ENCODE measurements around the gene CD209. TPM values are rescaled to one million over a fixed set of nuclear protein-coding genes. Genes with fewer than 3 reads are reported as not detected.

Gene CD209
- total RNA-seq, 2 donors from 2014 or later, result not detected

DNA sequence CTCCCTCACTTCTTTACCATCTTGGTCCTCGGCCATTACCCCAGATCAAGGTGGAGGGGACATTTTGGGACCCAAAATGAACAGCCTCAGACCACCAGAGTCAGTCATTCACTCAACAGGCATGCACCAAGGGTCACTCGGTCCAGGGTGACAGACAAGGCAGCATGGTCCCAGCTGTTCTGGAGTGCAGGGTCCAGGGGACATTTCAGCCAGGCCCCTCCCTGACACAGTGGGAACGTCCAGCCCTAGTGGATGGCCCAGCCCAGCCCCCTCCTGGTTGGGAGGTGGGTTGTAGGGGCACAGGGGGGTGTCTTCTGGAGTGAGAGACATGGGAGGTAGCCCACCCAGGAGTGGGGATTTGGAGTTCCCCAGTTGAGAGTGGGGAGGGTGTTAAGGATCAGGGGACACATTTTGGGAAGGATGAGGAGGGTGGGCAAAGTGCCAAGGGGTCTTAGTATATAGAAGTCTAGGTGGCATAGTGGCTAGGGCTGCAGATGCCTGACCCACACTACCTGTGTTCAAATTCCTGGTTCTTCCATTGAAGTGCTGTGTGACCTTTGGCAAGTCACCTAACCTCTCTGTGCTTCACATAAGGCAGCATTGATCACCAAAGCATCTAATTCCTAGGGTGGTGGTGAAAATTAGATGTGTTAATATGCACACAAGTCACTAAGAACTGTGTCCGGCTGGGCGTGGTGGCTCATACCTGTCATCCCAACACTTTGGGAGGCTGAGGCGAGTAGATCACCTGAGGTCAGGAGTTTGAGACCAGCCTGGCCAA, 42.9 kb downstream of the CD209 start:
- no peak for ATAC-seq
- Mint-ChIP-seq H3K9me3 (no peaks in the 10 kb centered on the region), H3K36me3 (no peaks in the 10 kb centered on the region), H3K27ac (no peak overlapping the region)
- no peak for DNase-seq (ENCODE audit: low spot score in 2 of 2)

DNA sequence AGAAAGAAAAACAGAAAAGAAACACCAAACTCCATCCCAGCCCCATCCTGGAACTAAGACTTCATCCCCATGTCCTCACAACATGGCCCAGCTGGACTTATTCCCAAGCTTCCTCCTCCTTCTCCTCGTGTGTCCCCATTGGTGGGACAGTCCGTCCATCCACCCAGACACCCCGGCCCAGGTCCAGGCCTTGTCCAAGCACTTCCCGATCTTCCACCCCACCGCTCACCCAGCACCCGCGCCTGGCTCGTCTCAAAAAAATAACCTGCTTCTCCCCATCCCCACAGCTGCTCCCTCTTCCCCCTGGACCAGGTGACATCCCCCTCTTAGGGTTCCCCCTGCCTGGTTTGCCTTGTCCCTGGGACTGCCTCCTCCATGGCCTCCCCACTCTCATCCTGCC, 44.0 kb downstream of the CD209 start:
- no peaks in the 10 kb centered on the region for H3K36me3 Mint-ChIP-seq
- no peak overlapping the region for H3K27ac Mint-ChIP-seq
- DNase-seq (ENCODE audit: low spot score in 2 of 2), result no peak

DNA sequence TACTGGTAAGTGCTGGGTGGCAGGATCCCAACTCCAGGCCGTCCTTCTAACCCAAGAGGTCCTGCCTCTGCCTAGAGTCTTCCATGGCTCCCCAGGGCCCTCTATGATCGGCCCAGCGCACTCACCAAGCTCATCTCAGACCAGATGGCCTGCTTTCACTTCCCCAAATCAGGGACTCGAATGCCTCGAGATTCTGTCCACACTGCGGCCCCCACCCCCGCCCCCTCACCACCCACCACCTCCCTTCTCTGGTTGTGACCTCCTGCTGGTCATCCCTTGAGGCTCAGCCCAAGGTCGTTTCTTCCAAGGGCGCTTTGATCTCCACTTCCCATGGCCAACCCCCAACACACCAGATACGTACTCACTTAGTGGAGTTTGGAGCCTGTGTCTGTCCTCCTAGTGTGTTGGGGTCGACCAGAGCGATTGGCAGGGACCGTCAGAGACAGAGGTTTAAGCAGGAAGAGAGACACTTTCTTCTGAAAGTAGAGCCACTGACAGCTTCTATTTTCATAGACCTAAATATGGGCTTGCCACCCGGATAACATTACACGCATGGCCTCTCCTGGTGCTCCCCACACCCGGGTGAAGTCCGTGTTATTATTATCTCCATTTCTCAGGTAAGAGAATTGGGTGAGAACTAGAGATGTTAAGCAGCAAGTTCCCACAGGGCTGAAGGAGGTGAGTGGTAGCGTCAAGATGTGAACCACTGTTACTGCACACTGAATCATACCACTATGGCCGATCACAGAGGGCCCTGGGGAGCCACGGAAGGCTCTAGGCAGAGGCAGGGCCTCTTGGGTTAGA, 45.5 kb downstream of the CD209 start, which contains the start of gene FCER2:
TSS of gene FCER2 (minus strand) at position 478 of the 804 bp plus-strand sequence. CDS start 2,371 bp downstream, outside the sequence.
- Mint-ChIP-seq H3K27ac (no peak within 1 kb of the TSS), H3K9me3 (no peaks in the 10 kb centered on the region), H3K36me3 (no peaks in the 10 kb centered on the region)
- DNase-seq (ENCODE audit: low spot score in 2 of 2) (no peak), ATAC-seq (no peak)

More for the DNA sequence above, 44.0 kb downstream of the CD209 start:
- no peak for ATAC-seq
- H3K9me3 Mint-ChIP-seq, result no peaks in the 10 kb centered on the region

DNA sequence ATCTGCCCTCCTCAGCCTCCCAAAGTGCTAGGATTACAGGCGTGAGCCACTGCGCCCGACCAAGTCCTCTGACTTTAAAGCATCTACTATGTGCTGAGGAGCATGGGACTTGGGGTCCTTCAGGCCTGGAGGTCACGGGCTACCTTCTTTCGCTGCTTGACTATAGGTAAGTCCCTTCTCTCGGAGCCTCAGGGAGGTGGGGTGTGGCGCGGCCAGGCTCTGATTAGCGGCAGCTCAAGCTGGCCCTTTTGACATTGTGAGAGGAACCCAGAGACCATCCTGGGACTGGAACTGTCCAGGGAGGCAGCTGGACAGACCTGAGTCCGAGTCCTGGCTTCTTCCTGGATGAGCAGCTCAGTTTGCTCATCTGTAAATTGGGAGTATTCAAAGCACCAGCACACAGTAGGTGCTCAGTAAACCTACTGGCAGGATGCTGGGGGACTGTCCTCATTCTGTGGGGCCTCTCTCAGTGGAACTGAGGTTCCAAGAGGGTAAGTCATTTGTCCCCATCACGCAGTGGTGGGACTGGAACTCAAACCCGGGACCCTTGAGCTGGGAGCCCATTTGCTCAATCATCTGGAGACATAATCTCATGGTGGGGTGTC, 46.2 kb downstream of the CD209 start:
- Mint-ChIP-seq H3K9me3 (no peaks in the 10 kb centered on the region), H3K27ac (no peak overlapping the region), H3K36me3 (no peaks in the 10 kb centered on the region)
- DNase-seq (ENCODE audit: low spot score in 2 of 2) (no peak), ATAC-seq (no peak)

DNA sequence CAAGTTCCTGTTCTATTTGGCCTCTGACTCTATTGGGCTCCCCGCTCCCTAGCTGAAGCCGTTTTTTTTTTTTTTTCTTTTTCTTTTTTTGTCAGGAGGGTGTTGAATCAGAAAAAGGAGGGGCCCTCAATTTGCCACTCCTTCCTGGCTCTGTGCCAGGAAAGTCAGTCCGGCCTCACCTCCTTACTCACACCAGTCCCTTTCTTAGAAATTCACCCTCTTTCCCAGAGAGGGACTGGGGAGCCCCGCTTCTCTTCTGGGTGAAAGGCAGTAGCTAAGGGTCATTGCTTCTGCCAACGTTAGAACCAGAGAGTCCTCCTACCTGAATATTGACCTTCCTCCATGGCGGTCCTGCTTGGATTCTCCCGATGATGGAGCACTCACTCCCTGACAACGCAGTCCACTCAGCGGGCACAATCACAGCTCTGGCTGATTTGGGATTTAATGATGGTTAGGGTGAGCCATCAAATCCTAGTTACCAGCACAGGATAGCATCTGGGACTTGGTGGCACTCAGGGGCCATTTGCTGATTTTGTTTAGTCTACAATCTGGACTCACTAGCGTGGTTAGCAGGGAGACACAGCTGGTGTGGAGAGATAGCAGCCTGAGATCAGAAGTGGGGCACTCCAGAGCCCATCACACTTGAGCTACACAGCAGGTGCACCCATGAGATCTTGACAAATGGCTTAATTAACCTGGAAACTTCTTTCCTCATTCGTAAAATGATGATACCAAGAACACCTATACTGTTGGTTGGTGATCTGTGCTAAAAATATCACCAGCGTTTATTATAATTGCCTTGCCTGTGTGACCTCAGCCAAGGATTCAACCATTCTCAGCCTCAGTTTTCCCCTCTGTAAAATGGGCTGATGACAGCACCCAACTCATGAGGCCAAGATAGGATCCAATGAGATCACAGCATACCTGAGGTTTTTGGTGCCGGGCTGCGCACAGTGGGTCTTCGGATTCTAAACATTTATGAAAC, 47.6 kb downstream of the CD209 start:
- ATAC-seq, result peak; percentile 80 to 81
- H3K27ac Mint-ChIP-seq, result peak overlapping the region; percentile 8 to 23
- DNase-seq (ENCODE audit: low spot score in 2 of 2), result peak in 1 of 2 donors; percentile 41
- H3K36me3 Mint-ChIP-seq, result no peaks in the 10 kb centered on the region
- no peaks in the 10 kb centered on the region for H3K9me3 Mint-ChIP-seq

DNA sequence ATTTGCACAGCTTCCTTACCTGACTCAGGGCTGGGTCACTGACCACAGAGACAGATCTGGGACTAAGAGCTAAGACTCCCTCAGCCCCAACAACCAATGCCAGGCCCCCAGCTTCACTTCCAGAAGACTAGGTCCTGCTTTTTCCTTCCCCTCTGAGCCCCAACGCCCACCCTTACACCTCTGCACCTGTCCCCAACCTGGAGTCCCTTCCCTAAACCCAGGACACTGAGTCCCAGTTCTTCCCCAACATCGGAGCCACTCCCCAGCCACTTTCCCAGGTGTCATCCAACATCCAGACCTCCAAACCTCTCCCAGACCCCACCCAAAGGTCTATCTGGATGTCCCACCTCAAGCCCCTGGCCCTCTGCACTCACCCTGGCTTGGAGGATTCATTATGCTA, 48.3 kb downstream of the CD209 start:
- H3K9me3 Mint-ChIP-seq, result no peaks in the 10 kb centered on the region
- H3K27ac Mint-ChIP-seq, result peak overlapping the region; percentile 8 to 23
- DNase-seq (ENCODE audit: low spot score in 2 of 2) (no peak), ATAC-seq (no peak)
- no peaks in the 10 kb centered on the region for H3K36me3 Mint-ChIP-seq

DNA sequence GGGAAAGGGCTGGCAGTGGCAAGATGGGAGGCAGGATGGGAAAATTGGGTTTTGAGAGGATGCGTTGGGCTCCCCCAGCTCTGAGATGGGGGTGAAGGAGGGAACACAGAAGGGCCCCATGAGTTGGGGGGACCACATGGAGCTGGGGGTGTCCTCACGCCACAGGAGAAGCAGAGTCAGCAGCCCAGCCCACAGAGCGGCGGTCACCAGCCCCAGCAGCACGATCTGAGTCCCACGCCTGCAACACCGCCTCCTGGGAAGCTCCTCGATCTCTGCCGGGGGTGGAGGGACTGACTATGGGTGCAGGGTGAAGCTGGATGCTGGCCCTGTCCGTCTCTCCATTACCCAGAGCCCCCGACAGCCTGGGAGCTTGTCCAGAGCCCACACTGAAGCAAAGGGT, 48.8 kb downstream of the CD209 start:
- ATAC-seq (no peak), DNase-seq (ENCODE audit: low spot score in 2 of 2) (no peak)
- Mint-ChIP-seq H3K36me3 (no peaks in the 10 kb centered on the region), H3K9me3 (no peaks in the 10 kb centered on the region), H3K27ac (no peak overlapping the region)

DNA sequence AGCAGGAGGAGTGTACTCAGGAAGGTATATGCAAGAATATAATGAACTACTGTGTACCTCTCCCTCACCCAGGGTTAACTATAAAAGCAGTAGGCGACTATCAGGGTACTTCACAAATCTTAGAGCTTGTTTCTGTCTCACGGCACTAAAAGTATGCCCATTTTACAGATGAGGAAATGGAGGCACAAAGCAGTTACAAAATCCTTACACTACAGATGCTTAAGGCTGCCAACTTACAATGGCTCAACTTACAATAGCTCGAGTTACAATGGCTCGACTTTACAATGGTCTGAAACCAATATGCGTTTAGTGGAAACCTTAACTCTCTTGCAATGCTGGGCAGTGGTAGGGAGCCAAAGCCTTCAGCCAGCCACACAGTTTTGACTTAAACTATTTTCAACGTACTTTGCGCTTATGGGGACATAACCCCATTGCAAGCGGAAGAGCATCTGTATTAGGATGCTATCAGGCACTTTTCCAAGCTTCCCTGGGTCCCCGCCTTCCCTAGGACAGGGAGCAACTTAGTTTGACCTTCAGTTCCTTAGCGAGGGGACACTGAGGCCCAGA, 49.5 kb downstream of the CD209 start:
- H3K27ac Mint-ChIP-seq, result no peak overlapping the region
- no peaks in the 10 kb centered on the region for H3K9me3 Mint-ChIP-seq
- DNase-seq (ENCODE audit: low spot score in 2 of 2) (no peak), ATAC-seq (no peak)
- H3K36me3 Mint-ChIP-seq, result no peaks in the 10 kb centered on the region

DNA sequence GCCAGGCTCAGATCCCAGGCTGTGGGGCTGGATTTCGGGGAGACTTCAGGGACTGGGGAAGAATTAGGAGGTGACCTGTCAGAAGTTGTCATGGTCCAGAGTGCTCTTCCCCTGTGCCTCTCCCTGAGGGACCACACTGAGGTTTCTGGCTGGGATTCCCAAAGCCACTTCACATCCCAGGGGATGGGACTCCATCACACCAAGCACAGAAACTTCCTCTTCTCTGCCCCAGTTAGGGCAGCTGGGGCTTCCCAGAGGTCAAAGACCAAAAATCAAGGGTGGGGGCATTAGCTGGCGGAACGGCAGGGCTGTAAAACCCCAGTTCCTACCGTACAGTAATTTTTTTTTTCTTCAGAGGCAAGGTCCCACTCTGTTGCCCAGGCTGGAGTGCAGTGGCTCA, 52.8 kb downstream of the CD209 start:
- DNase-seq (ENCODE audit: low spot score in 2 of 2) (no peak), ATAC-seq (no peak)
- Mint-ChIP-seq H3K36me3 (no peaks in the 10 kb centered on the region), H3K27ac (no peak overlapping the region), H3K9me3 (no peaks in the 10 kb centered on the region)

DNA sequence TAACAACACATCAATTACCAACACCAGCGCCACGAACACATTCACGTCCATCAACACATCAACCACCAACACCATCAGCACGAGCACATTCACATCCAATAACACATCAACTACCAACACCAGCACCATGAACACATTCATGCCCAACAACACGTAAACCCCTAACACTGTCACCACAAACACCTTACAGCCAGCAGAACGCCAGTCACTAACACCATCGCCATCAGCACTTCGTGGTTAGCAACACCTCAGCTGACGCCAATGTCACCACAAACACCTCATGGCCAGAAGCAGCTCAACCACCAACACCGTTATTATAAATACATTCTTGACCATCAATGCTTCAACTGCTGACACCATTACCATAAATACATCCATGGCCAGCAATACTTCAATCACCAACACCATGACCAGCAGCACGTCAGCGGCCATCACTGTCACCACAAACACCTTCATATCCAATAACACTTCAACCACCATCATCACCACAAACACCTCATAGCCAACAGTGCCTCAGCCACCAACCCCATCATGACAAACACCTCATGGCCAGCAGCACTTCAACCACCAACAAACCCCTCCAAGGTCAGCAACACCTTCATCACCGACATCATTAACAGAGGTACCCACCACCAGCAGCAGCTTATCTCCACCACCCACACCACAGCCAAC, 54.8 kb downstream of the CD209 start:
- H3K9me3 Mint-ChIP-seq, result no peaks in the 10 kb centered on the region
- ATAC-seq (peak; percentile 21 to 45), DNase-seq (ENCODE audit: low spot score in 2 of 2) (no peak)
- no peaks in the 10 kb centered on the region for H3K36me3 Mint-ChIP-seq
- H3K27ac Mint-ChIP-seq, result no peak overlapping the region

DNA sequence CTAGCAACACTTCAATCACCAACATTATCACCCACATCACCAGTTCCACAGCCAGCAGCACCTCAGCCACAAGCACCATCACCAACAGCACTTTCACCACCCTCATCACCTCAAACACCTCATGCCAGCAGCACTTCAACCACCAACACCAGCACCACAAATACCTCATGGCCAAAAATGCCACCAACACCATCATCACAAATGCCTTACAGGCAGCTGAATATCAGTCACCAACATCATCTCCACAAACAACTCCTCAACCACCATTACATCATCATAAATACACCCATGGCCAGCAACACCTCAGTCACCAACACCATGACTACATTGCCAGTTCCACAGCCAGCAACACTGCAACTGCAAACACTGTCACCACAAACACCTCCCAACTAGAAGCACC, 55.8 kb downstream of the CD209 start:
- no peak overlapping the region for H3K27ac Mint-ChIP-seq
- H3K9me3 Mint-ChIP-seq, result no peaks in the 10 kb centered on the region
- no peaks in the 10 kb centered on the region for H3K36me3 Mint-ChIP-seq
- ATAC-seq (peak; percentile 43 to 71), DNase-seq (ENCODE audit: low spot score in 2 of 2) (no peak)

DNA sequence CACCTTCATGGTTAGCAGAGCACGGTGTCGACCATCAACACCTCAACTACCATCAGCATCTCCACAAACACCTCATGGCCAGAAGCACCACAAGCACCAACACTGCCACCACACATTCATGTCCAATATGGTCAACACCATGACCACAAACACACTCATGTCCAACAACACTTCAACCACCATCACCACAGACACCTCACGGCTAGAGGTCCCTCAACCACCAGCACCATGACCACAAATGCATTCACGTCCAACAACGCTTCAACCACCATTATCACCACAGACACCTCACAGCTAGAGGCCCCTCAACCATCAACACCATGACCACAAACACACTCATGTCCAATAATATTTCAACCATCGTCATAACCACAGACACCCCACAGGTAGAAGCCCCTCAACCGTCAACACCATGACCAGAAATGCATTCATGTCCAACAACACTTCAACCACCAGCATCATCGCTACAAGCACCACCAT, 56.5 kb downstream of the CD209 start:
- Mint-ChIP-seq H3K27ac (no peak overlapping the region), H3K9me3 (no peaks in the 10 kb centered on the region), H3K36me3 (no peaks in the 10 kb centered on the region)
- DNase-seq (ENCODE audit: low spot score in 2 of 2), result no peak
- peak in 1 of 2 donors; percentile 59 for ATAC-seq

Data from activated naive CD4-positive, alpha-beta T cell treated with anti-CD3 and anti-CD28 coated beads, Interleukin-2, amount 50 U/mL, for 72 hours (primary cell).